Activated T-cell treated with anti-CD3 and anti-CD28 coated beads for 1 hour (primary cell): ENCODE results near the gene SPRYD7.
"Not testable (repeated sequence)": the region's sequence is repeated elsewhere in the genome, so short reads cannot be mapped to it uniquely, and the experiment has no call there.

ENCODE experiments used
- DNase-seq: peaks from one replicate; pipeline ENCODE4 v3.0.0-alpha.2; 2020; ENCODE audit warnings: low read depth

The SPRYD7 gene

GRCh38 chr13:49936075-49936967 lies at the start of gene SPRYD7:
TSS of gene SPRYD7 (minus strand) at chr13:49936340. CDS start at chr13:49936235, 105 bp downstream.
- peak; percentile 93 for DNase-seq

- DNase-seq, result no peak
Measured at GRCh38 chr13:49985129-49985528, 49.0 kb upstream of the SPRYD7 start.

GRCh38 chr13:49980266-49980665 lies 44.1 kb upstream of the SPRYD7 start:
- no peak for DNase-seq

- no peak for DNase-seq
Measured at GRCh38 chr13:49977992-49978391, 41.9 kb upstream of the SPRYD7 start.

GRCh38 chr13:49976314-49977258 lies 40.4 kb upstream of the SPRYD7 start:
- DNase-seq, result peak; percentile 77

- DNase-seq, result no peak
Measured at GRCh38 chr13:49975826-49976225, 39.7 kb upstream of the SPRYD7 start.

GRCh38 chr13:49972709-49973108 lies 36.6 kb upstream of the SPRYD7 start:
- no peak for DNase-seq

GRCh38 chr13:49967456-49967855 lies 31.3 kb upstream of the SPRYD7 start:
- no peak for DNase-seq

GRCh38 chr13:49958321-49958720 lies 22.2 kb upstream of the SPRYD7 start:
- DNase-seq, result no peak

- no peak for DNase-seq
Measured at GRCh38 chr13:49956131-49956530, 20.0 kb upstream of the SPRYD7 start.

- DNase-seq, result no peak
Measured at GRCh38 chr13:49954674-49955455, 18.7 kb upstream of the SPRYD7 start.

- DNase-seq, result no peak
Measured at GRCh38 chr13:49953560-49953959, 17.4 kb upstream of the SPRYD7 start.

- no peak for DNase-seq
Measured at GRCh38 chr13:49951754-49952535, 15.8 kb upstream of the SPRYD7 start.

- not testable (repeated sequence) for DNase-seq
Measured at GRCh38 chr13:49948777-49949270, 12.7 kb upstream of the SPRYD7 start.

- no peak for DNase-seq
Measured at GRCh38 chr13:49939321-49939720, 3.2 kb upstream of the SPRYD7 start.

GRCh38 chr13:49938921-49939320 lies 2.8 kb upstream of the SPRYD7 start:
- no peak for DNase-seq

GRCh38 chr13:49938314-49938713 lies 2.2 kb upstream of the SPRYD7 start:
- DNase-seq, result no peak

GRCh38 chr13:49936968-49937273 lies 781 bp upstream of the SPRYD7 start:
- no peak for DNase-seq

GRCh38 chr13:49935171-49936074 lies 717 bp downstream of the SPRYD7 start:
- DNase-seq, result peak; percentile 5

GRCh38 chr13:49933511-49933910 lies 2.6 kb downstream of the SPRYD7 start:
- no peak for DNase-seq
